Fibroblast of pulmonary artery (primary cell): ENCODE results near the gene SAMD4A.

ENCODE experiments used
- DNase-seq: peaks from one replicate; pipeline ENCODE4 v3.0.0-alpha.2; 2010; ENCODE audit warnings: low read depth
- H3K4me3 ChIP-seq: replicated peaks from 2 replicates; pipeline ENCODE4 v1.5.1; 2011; ENCODE audit warnings: low read depth, mild to moderate bottlenecking, control low read depth, low read length, moderate library complexity
- CTCF ChIP-seq: IDR thresholded peaks from 2 replicates; pipeline ENCODE4 v1.5.1; 2011; ENCODE audit warnings: mild to moderate bottlenecking, control low read depth, low read length, inconsistent platforms; ENCODE audit errors: missing control alignments

Gene SAMD4A

GRCh38 chr14:54660604-54661111 is 93.7 kb downstream of the SAMD4A start:
- no peak for TF ChIP-seq CTCF
- DNase-seq = no peak

GRCh38 chr14:54662491-54663133 is 95.7 kb downstream of the SAMD4A start:
- no peak for DNase-seq
- no peak overlapping the region for H3K4me3 ChIP-seq
- TF ChIP-seq CTCF = no peak

More at GRCh38 chr14:54660604-54661111, 93.7 kb downstream of the SAMD4A start:
- no peak overlapping the region for H3K4me3 ChIP-seq

- DNase-seq = no peak
- TF ChIP-seq CTCF = no peak
- no peak overlapping the region for H3K4me3 ChIP-seq
Measured at GRCh38 chr14:54664961-54665360, 98.0 kb downstream of the SAMD4A start.

GRCh38 chr14:54665946-54666345 is 99.0 kb downstream of the SAMD4A start:
- no peak for TF ChIP-seq CTCF
- H3K4me3 ChIP-seq = no peak overlapping the region
- DNase-seq = no peak

GRCh38 chr14:54667026-54667744 is 100.3 kb downstream of the SAMD4A start:
- no peak for DNase-seq
- no peak overlapping the region for H3K4me3 ChIP-seq
- TF ChIP-seq CTCF = no peak

GRCh38 chr14:54667764-54668163 is 100.8 kb downstream of the SAMD4A start:
- no peak overlapping the region for H3K4me3 ChIP-seq
- TF ChIP-seq CTCF = no peak
- DNase-seq = no peak
